A673 (cell line): ENCODE measurements around the gene PAX3.

Source experiments
- CTCF ChIP-seq: fragments of 300-800, 200-600 bp; sonication (generic); conservative IDR thresholded peaks from 2 replicates; pipeline ENCODE4 v1.5.1; 2017; ENCODE audit warnings: low read depth, mild to moderate bottlenecking, antibody characterized with exemption, low read length, moderate library complexity, mixed read lengths
- EZH2 ChIP-seq: fragments of 200-600 bp; sonication (generic); IDR thresholded peaks from 2 replicates; pipeline ENCODE4 v1.6.1; 2017; ENCODE audit warnings: borderline replicate concordance, low read depth, mild to moderate bottlenecking, mixed read lengths, antibody characterized with exemption, low read length; ENCODE audit not compliant: poor library complexity, severe bottlenecking

GRCh38 chr2:222303045-222303827, 4.4 kb upstream of the PAX3 start:
- no peak for TF ChIP-seq CTCF
- TF ChIP-seq EZH2 = no peak
